Endothelial cell of umbilical vein (primary cell): ENCODE results near the gene AIF1L. TPM values are rescaled to one million over a fixed set of nuclear protein-coding genes. Genes with fewer than 3 reads are reported as not detected.

ENCODE experiments used
- BruUV-seq: library from RNA; stranded (reverse); fragments of 400-500 nt; replicated peaks from 2 replicates; lab custom pipeline; 2021; lab: Mats Ljungman, UMichigan
- CTCF ChIA-PET: fragments of 300-600, 350-600 bp; sonication (Branson Sonifier 250); formaldehyde crosslinking; loops from one replicate; lab custom pipeline; 2021; ENCODE audit warnings: antibody characterized with exemption, inconsistent platforms; lab: Charles Lee
- POLR2A ChIA-PET: fragments of 300-600, 350-600 bp; sonication (Branson Sonifier 250); formaldehyde crosslinking; loops from one replicate; lab custom pipeline; 2021; ENCODE audit warnings: antibody characterized with exemption, inconsistent platforms; lab: Charles Lee
- DNase-seq: peaks from one replicate; pipeline ENCODE4 v3.0.0-alpha.2; 2011; ENCODE audit warnings: low read depth, low spot score
- FAIRE-seq: peaks from 2 replicates; lab custom pipeline; 2011; peaks lifted over from hg19 to GRCh38; lab: Jason Lieb, UNC
- H2AFZ ChIP-seq: 2 replicates; pipeline ENCODE4 v1.6.0; 2012; ENCODE audit warnings: low read depth, low read length, control low read depth, inconsistent platforms
- H3K27ac ChIP-seq: 2 replicates; pipeline ENCODE4 v1.5.1; 2011; ENCODE audit warnings: low read depth, mild to moderate bottlenecking, control low read depth, low read length, moderate library complexity; ENCODE audit not compliant: insufficient read depth
- H3K27me3 ChIP-seq, 2 experiments: 2 replicates each; pipeline versions ENCODE4 v1.6.0 to v1.6.1; 2011; ENCODE audit warnings: low read length in 2 of 2, mixed read lengths in 1 of 2; ENCODE audit not compliant: control insufficient read depth in 2 of 2, insufficient read depth in 2 of 2
- H3K36me3 ChIP-seq, 2 experiments: 2 replicates in 1 of 2; 3 replicates in 1 of 2; pipeline ENCODE4 v1.5.1; 2011; ENCODE audit warnings: low read length in 2 of 2, mild to moderate bottlenecking in 1 of 2, moderate library complexity in 1 of 2; ENCODE audit not compliant: control insufficient read depth in 2 of 2, insufficient read depth in 2 of 2; ENCODE audit errors: extremely low read depth in 1 of 2
- H3K4me1 ChIP-seq: 3 replicates; pipeline ENCODE4 v1.5.1; 2011; ENCODE audit warnings: mild to moderate bottlenecking, low read length; ENCODE audit not compliant: control insufficient read depth, insufficient read depth; ENCODE audit errors: extremely low read depth
- H3K4me2 ChIP-seq: 2 replicates; pipeline ENCODE4 v1.6.1; 2011; ENCODE audit warnings: low read length, control low read depth, mixed read lengths; ENCODE audit not compliant: insufficient read depth
- H3K4me3 ChIP-seq, 3 experiments: fragments of 200-600 bp in 1 of 3; sonication (generic), shearing (Covaris generic) in 1 of 3; replicated peaks in 1 of 3; 2 replicates each; pipeline ENCODE4 v1.5.1; 2011 to 2016; ENCODE audit warnings: control low read depth in 3 of 3, low read length in 3 of 3, mild to moderate bottlenecking in 2 of 3, inconsistent platforms in 1 of 3, low read depth in 1 of 3, moderate library complexity in 1 of 3; ENCODE audit not compliant: insufficient read depth in 1 of 3
- H3K79me2 ChIP-seq: 2 replicates; pipeline ENCODE4 v1.6.0; 2012; ENCODE audit warnings: low read length, inconsistent platforms; ENCODE audit not compliant: control insufficient read depth, insufficient read depth
- H3K9ac ChIP-seq: replicated peaks from 2 replicates; pipeline ENCODE3; 2011; ENCODE audit warnings: low read length, control low read depth; ENCODE audit not compliant: insufficient read depth; ENCODE audit errors: extremely low read depth
- H3K9me1 ChIP-seq: replicated peaks from 3 replicates; pipeline ENCODE4 v1.6.0; 2011; ENCODE audit warnings: mild to moderate bottlenecking, low read length; ENCODE audit not compliant: control insufficient read depth, insufficient read depth; ENCODE audit errors: extremely low read depth
- H3K9me3 ChIP-seq: replicated peaks from 2 replicates; pipeline ENCODE4 v1.5.1; 2012; ENCODE audit warnings: low read length, inconsistent platforms; ENCODE audit not compliant: control insufficient read depth, insufficient read depth
- H4K20me1 ChIP-seq: replicated peaks from 2 replicates; pipeline ENCODE3; 2011; ENCODE audit warnings: mild to moderate bottlenecking, low read length; ENCODE audit not compliant: control insufficient read depth, insufficient read depth; ENCODE audit errors: extremely low read depth
- EZH2 ChIP-seq: IDR thresholded peaks from 2 replicates; pipeline ENCODE4 v1.6.1; 2012; ENCODE audit warnings: borderline replicate concordance, low read depth, mild to moderate bottlenecking, moderate library complexity, low read length, inconsistent platforms; ENCODE audit not compliant: severe bottlenecking
- FOS ChIP-seq: IDR thresholded peaks from 2 replicates; pipeline ENCODE4 v1.6.1; 2011; ENCODE audit warnings: mild to moderate bottlenecking, low read length, moderate library complexity, borderline replicate concordance; ENCODE audit not compliant: insufficient read depth
- MYC ChIP-seq: IDR thresholded peaks from one replicate; pipeline ENCODE4 v1.6.1; 2011; ENCODE audit warnings: mild to moderate bottlenecking, low read depth, low read length
- POLR2A ChIP-seq: IDR thresholded peaks from 2 replicates; pipeline ENCODE4 v1.6.1; 2012; ENCODE audit warnings: low read depth, mild to moderate bottlenecking, control low read depth, low read length
- POLR2AphosphoS5 ChIP-seq: IDR thresholded peaks from 2 replicates; pipeline ENCODE4 v1.6.1; 2012; ENCODE audit warnings: low read depth, mild to moderate bottlenecking, control low read depth, low read length, moderate library complexity; ENCODE audit not compliant: insufficient read depth
- dilution Hi-C: fragments of 300-500 bp; cut with MboI; formaldehyde crosslinking; loops from one replicate; pipeline ENCODE4 v1.15.0; 2019; ENCODE audit warnings: low sequenced_read_pairs; ENCODE audit not compliant: extremely low pct_ligation_motif_present
- intact Hi-C: fragments of 100-400 bp; cut with micrococcal nuclease; formaldehyde crosslinking; loops from one replicate; pipeline ENCODE4 v1.10.0; 2022
- polyA plus RNA-seq, 4 experiments: library from polyadenylated mRNA; depleted of rRNA in 3 of 4; stranded (reverse) in 3 of 4; unstranded in 1 of 4; fragments of >200 nt; gene quantifications; 2 replicates each; pipeline versions ENCODE4 v1.2.1 to v1.2.3, GENCODE V29; 2011 to 2012; ENCODE audit warnings: missing spikeins in 1 of 4
- total RNA-seq: library from RNA; stranded (reverse); gene quantifications from 2 replicates; pipeline ENCODE4 v1.2.3, GENCODE V29; 2021
- TF ChIP-seq, protein P1 (sequence below): IDR thresholded peaks from 2 replicates; pipeline ENCODE4 v1.6.1; 2011; ENCODE audit not compliant: insufficient read depth, insufficient read length
- TF ChIP-seq, protein P2 (sequence below), 2 donors: IDR thresholded peaks; 1 replicate in 1 of 2; 2 replicates in 1 of 2; pipeline ENCODE4 v1.5.1; 2011; ENCODE audit warnings: low read length in 2 of 2, mild to moderate bottlenecking in 2 of 2, moderate library complexity in 2 of 2, control low read depth in 1 of 2, inconsistent platforms in 1 of 2, low read depth in 1 of 2; ENCODE audit not compliant: insufficient read depth in 1 of 2; ENCODE audit errors: extremely low read depth in 1 of 2

AIF1L gene
- total and polyA plus RNA-seq, 2 donors (not counting 3 experiments of a cell fraction or from before 2014, with no cell fraction given), result 17.8 to 39.7 TPM

DNA sequence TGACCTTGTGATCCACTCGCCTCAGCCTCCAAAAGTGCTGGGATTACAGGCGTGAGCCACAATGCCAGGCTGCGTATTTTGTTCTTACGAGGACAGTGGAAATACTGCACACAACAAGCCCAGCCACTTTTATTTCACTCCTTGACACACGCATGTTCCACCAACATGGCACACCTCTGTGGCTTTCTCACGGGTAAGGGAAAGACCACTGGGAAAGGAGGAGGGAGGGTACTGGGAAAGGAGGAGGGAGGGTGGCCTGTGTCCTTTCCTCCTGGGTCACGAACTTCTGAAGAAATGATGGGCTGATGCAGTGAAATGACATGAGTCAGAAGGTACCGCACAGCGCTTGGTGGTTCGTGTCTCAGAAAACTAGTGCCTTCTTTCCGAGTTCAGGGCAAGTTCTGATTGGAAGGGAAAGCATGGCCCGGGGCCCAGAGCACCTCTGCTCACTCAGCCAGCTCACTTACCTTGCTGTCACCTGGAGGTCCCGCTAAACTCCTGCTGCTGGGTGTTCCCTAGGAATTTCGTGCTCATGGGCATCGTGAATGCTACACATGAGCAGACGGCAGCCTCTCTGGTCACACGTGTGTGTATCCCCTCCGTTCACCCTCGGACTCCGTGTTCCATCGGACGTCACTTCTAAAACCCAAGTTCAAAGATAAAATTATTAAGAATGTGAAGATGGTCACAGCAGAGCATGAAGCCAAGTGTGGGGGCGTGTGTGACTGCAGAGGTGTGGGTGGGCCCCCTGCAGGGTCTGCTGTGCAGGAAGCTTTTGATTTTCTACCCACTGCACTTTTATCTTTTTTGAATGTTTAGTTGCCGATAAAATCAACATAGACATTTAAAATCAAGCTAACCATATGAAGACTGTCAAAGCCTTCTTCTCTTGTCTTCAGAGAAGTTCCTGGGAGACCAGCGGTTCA is 44.5 kb upstream of the AIF1L start:
- POLR2A ChIA-PET, result no interaction called here
- dilution Hi-C loops, result no loop called here
- no peaks in the 10 kb centered on the region for H3K36me3 ChIP-seq

DNA sequence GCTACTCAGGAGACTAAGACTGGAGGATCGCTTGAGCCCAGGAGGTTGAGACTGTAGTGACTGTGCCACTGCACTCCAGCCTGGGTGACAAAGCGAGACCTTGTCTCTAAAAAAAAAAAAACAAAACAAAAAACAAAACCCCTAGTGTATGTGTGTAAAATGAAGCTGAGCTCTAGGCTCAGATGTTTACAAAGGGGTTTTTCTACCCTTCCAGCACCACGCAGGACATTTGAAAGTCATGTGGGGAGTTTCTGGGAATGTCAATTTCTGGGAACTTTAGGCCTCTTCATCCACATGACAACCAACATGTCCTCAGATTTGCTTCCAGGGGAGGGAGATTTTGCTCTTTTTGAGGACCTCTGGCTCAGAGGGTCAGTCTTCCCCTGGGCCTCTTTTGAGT is 42.4 kb upstream of the AIF1L start:
- Histone ChIP-seq H3K27ac (no peak overlapping the region), H3K4me1 (no peaks in the 10 kb centered on the region), H2AFZ (no peak overlapping the region), H3K9me3 (no peaks in the 10 kb centered on the region), H4K20me1 (no peaks in the 10 kb centered on the region), H3K79me2 (no peaks in the 10 kb centered on the region), H3K9ac (no peak overlapping the region), H3K9me1 (no peaks in the 10 kb centered on the region), H3K4me2 (no peak overlapping the region), H3K27me3 (no peaks in the 10 kb centered on the region), H3K36me3 (no peaks in the 10 kb centered on the region), H3K4me3 (no peak overlapping the region)
- ChIA-PET CTCF (interaction anchor here (0.7 to 1.6 kb wide), 14 partner anchors 9 to 108 kb away, joined by 3 to 8 read pairs (median 4); partner anchors contain the start of gene NUP214), POLR2A (interaction anchor here (1.1 kb wide), 1 partner anchor 14 kb away, joined by 7 read pairs; no protein-coding TSS in a partner anchor)
- dilution Hi-C loops, result no loop called here
- TF ChIP-seq FOS, result no peak
- no peak for TF ChIP-seq POLR2AphosphoS5
- TF ChIP-seq, protein P1, sequence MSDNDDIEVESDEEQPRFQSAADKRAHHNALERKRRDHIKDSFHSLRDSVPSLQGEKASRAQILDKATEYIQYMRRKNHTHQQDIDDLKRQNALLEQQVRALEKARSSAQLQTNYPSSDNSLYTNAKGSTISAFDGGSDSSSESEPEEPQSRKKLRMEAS, result no peak
- TF ChIP-seq, protein P2, sequence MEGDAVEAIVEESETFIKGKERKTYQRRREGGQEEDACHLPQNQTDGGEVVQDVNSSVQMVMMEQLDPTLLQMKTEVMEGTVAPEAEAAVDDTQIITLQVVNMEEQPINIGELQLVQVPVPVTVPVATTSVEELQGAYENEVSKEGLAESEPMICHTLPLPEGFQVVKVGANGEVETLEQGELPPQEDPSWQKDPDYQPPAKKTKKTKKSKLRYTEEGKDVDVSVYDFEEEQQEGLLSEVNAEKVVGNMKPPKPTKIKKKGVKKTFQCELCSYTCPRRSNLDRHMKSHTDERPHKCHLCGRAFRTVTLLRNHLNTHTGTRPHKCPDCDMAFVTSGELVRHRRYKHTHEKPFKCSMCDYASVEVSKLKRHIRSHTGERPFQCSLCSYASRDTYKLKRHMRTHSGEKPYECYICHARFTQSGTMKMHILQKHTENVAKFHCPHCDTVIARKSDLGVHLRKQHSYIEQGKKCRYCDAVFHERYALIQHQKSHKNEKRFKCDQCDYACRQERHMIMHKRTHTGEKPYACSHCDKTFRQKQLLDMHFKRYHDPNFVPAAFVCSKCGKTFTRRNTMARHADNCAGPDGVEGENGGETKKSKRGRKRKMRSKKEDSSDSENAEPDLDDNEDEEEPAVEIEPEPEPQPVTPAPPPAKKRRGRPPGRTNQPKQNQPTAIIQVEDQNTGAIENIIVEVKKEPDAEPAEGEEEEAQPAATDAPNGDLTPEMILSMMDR (IDR thresholded peaks at IDR 0.05; ENCODE audit: extremely low read depth in 1 of 2, insufficient read depth in 1 of 2, low read depth in 1 of 2, low read length in 2 of 2), result no peak
- no peak for TF ChIP-seq POLR2A
- TF ChIP-seq MYC, result no peak
- TF ChIP-seq EZH2, result no peak
- FAIRE-seq (no peak), DNase-seq (no peak)
- no TSS peak for BruUV-seq
- intact Hi-C loops, result no loop called here

More for the DNA sequence above, 44.5 kb upstream of the AIF1L start:
- no peaks in the 10 kb centered on the region for H3K4me1 ChIP-seq
- intact Hi-C loops, result no loop called here
- no peak overlapping the region for H3K27ac ChIP-seq
- no peak overlapping the region for H3K4me3 ChIP-seq
- H2AFZ ChIP-seq, result no peak overlapping the region
- no peaks in the 10 kb centered on the region for H3K27me3 ChIP-seq
- no peaks in the 10 kb centered on the region for H3K9me3 ChIP-seq
- CTCF ChIA-PET, result interaction anchor here (0.7 to 1.5 kb wide), 6 partner anchors 10 to 284 kb away, joined by 3 to 5 read pairs (median 3); no protein-coding TSS in a partner anchor
- no peak for FAIRE-seq
- H3K79me2 ChIP-seq, result no peaks in the 10 kb centered on the region
- BruUV-seq, result no TSS peak
- DNase-seq, result no peak
- no peaks in the 10 kb centered on the region for H3K9me1 ChIP-seq
- TF ChIP-seq MYC, result no peak
- H4K20me1 ChIP-seq, result no peaks in the 10 kb centered on the region
- no peak overlapping the region for H3K4me2 ChIP-seq
- no peak overlapping the region for H3K9ac ChIP-seq
